SU-DHL-6 (cell line): ENCODE measurements around the gene HOXB7.

Experiments
- CTCF ChIP-seq: fragments of 200-600 bp; sonication (generic); IDR thresholded peaks from one replicate; pipeline ENCODE4 v1.5.1; 2017; ENCODE audit warnings: antibody characterized with exemption, mild to moderate bottlenecking, low read length, moderate library complexity; ENCODE audit not compliant: insufficient read depth, poor library complexity, severe bottlenecking
- EZH2phosphoT487 ChIP-seq: fragments of 200-600 bp; sonication (generic), shearing (Covaris generic); conservative IDR thresholded peaks from 2 replicates; pipeline ENCODE4 v1.6.1; 2018; ENCODE audit warnings: mild to moderate bottlenecking, antibody characterized with exemption, low read length, moderate library complexity, mixed read lengths

- no peak for TF ChIP-seq EZH2phosphoT487
- no peak for TF ChIP-seq CTCF
Measured at GRCh38 chr17:48579471-48579759, 31.4 kb downstream of the HOXB7 start.
